ENCODE measurements around the gene PRR14L. TPM values are rescaled to one million over a fixed set of nuclear protein-coding genes. Genes with fewer than 3 reads are reported as not detected.

The PRR14L gene
- total RNA-seq, 1 donor from 2014 or later, result 24.1 TPM

- DNase-seq (ENCODE audit: low read depth, low spot score), result peak; percentile 96
These were observed 103.5 kb downstream of the PRR14L start for GRCh38 chr22:31646186-31647019.

GRCh38 chr22:31639436-31640039, 110.4 kb downstream of the PRR14L start:
- no peak for DNase-seq (ENCODE audit: low read depth, low spot score)

- no peak for DNase-seq (ENCODE audit: low read depth, low spot score)
These were observed 111.9 kb downstream of the PRR14L start for GRCh38 chr22:31637891-31638618.

- DNase-seq (ENCODE audit: low read depth, low spot score), result no peak
These were observed 112.5 kb downstream of the PRR14L start for GRCh38 chr22:31637447-31637890.

- no peak for DNase-seq (ENCODE audit: low read depth, low spot score)
These were observed 114.2 kb downstream of the PRR14L start for GRCh38 chr22:31635638-31636306.

- DNase-seq (ENCODE audit: low read depth, low spot score), result no peak
These were observed 118.5 kb downstream of the PRR14L start for GRCh38 chr22:31631436-31631835.

Other genes with a start within 250 kb of the PRR14L start
- 39.4 and 48.0 TPM in 2 replicates for gene PISD, start 87.9 kb downstream of the PRR14L start, total RNA-seq
- 10.5 and 12.6 TPM in 2 replicates for gene DEPDC5, start 3.9 kb upstream of the PRR14L start, total RNA-seq
- gene YWHAH, start 194.4 kb upstream of the PRR14L start, total RNA-seq, result 99.4 and 130 TPM in 2 replicates

All from pulmonary artery endothelial cell (primary cell).